ENCODE measurements around the gene SMYD3. TPM values are rescaled to one million over a fixed set of nuclear protein-coding genes. Genes with fewer than 3 reads are reported as not detected.

The SMYD3 gene
- total RNA-seq, 1 donor from 2014 or later, result 29.3 TPM

GRCh38 chr1:246544001-246544400 lies 36.9 kb upstream of the SMYD3 start:
- peaks cover 20% of the 10 kb centered on the region for H3K36me3 Mint-ChIP-seq (ENCODE audit: low read depth)
- TF ChIP-seq CTCF (IDR thresholded peaks at IDR 0.05), result no peak
- H3K9me3 Mint-ChIP-seq (ENCODE audit: low read depth), result no peaks in the 10 kb centered on the region

GRCh38 chr1:246540738-246541491 lies 33.8 kb upstream of the SMYD3 start:
- H3K27ac Mint-ChIP-seq (ENCODE audit: unreplicated experiment), result no peak overlapping the region
- H3K4me3 Mint-ChIP-seq (ENCODE audit: unreplicated experiment), result no peak overlapping the region
- H3K9me3 Mint-ChIP-seq (ENCODE audit: low read depth), result no peaks in the 10 kb centered on the region
- no peak for DNase-seq (ENCODE audit: low spot score)
- TF ChIP-seq CTCF (IDR thresholded peaks at IDR 0.05), result no peak
- no peaks in the 10 kb centered on the region for H3K27me3 Mint-ChIP-seq (ENCODE audit: low read depth)
- H3K36me3 Mint-ChIP-seq (ENCODE audit: low read depth), result peaks cover 20% of the 10 kb centered on the region
- no peaks in the 10 kb centered on the region for H3K4me1 Mint-ChIP-seq (ENCODE audit: low read depth)

More at GRCh38 chr1:246544001-246544400, 36.9 kb upstream of the SMYD3 start:
- H3K4me3 Mint-ChIP-seq (ENCODE audit: unreplicated experiment), result no peak overlapping the region
- no peaks in the 10 kb centered on the region for H3K4me1 Mint-ChIP-seq (ENCODE audit: low read depth)
- no peak for DNase-seq (ENCODE audit: low spot score)
- H3K27ac Mint-ChIP-seq (ENCODE audit: unreplicated experiment), result no peak overlapping the region
- H3K27me3 Mint-ChIP-seq (ENCODE audit: low read depth), result no peaks in the 10 kb centered on the region

GRCh38 chr1:246537887-246538286 lies 30.8 kb upstream of the SMYD3 start:
- Mint-ChIP-seq H3K4me1 (ENCODE audit: low read depth) (no peaks in the 10 kb centered on the region), H3K4me3 (ENCODE audit: unreplicated experiment) (no peak overlapping the region), H3K36me3 (ENCODE audit: low read depth) (peaks cover 13% of the 10 kb centered on the region), H3K27me3 (ENCODE audit: low read depth) (no peaks in the 10 kb centered on the region), H3K9me3 (ENCODE audit: low read depth) (no peaks in the 10 kb centered on the region), H3K27ac (ENCODE audit: unreplicated experiment) (no peak overlapping the region)
- TF ChIP-seq CTCF (IDR thresholded peaks at IDR 0.05), result no peak
- DNase-seq (ENCODE audit: low spot score), result no peak

GRCh38 chr1:246537441-246537840 lies 30.4 kb upstream of the SMYD3 start:
- Mint-ChIP-seq H3K36me3 (ENCODE audit: low read depth) (peaks cover 13% of the 10 kb centered on the region), H3K4me3 (ENCODE audit: unreplicated experiment) (no peak overlapping the region), H3K27me3 (ENCODE audit: low read depth) (no peaks in the 10 kb centered on the region), H3K4me1 (ENCODE audit: low read depth) (no peaks in the 10 kb centered on the region), H3K27ac (ENCODE audit: unreplicated experiment) (no peak overlapping the region), H3K9me3 (ENCODE audit: low read depth) (no peaks in the 10 kb centered on the region)
- no peak for DNase-seq (ENCODE audit: low spot score)
- no peak for TF ChIP-seq CTCF (IDR thresholded peaks at IDR 0.05)

- TF ChIP-seq CTCF (IDR thresholded peaks at IDR 0.05), result no peak
Measured at GRCh38 chr1:246534114-246534513, 27.0 kb upstream of the SMYD3 start.

More at GRCh38 chr1:246534114-246534513, 27.0 kb upstream of the SMYD3 start:
- Mint-ChIP-seq H3K4me1 (ENCODE audit: low read depth) (no peaks in the 10 kb centered on the region), H3K4me3 (ENCODE audit: unreplicated experiment) (no peak overlapping the region), H3K9me3 (ENCODE audit: low read depth) (peaks cover 13% of the 10 kb centered on the region), H3K36me3 (ENCODE audit: low read depth) (peaks cover 10% of the 10 kb centered on the region), H3K27ac (ENCODE audit: unreplicated experiment) (no peak overlapping the region), H3K27me3 (ENCODE audit: low read depth) (no peaks in the 10 kb centered on the region)
- no peak for DNase-seq (ENCODE audit: low spot score)
